ENCODE results near the gene PAX7. TPM values are rescaled to one million over a fixed set of nuclear protein-coding genes. Genes with fewer than 3 reads are reported as not detected.
A peak's percentile ranks its signal among the peaks of the same experiment; 100 is the strongest.

The PAX7 gene
- total and polyA plus RNA-seq, 9 of the 15 experiments (the other 6 are each of a cell fraction or from before 2014, with no cell fraction given): not detected

DNA sequence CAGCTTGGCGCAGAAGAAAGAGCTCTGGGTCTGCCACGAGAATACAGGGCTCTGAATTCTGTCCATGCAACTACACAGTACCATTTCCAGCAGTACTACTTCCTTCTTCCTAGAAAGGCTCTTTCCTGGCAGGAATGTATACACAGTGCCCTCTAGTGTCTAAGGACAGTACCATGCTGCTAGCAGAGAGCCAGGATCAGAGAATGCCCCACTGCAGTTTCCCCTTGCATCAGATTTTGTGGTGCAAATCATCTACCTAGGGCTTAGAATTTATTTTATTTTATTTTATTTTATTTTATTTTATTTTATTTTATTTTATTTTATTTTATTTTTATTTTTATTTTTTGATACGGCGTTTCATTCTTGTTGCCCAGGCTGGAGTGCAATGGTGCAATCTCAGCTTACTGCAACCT lies 50.8 kb downstream of the PAX7 start (continued):
- no peak for TF ChIP-seq ZNF134 (CRISPR knock-in tag; conservative IDR thresholded peaks at IDR 0.05)
- TF ChIP-seq TAF9B (IDR thresholded peaks at IDR 0.05; ENCODE audit: partially characterized antibody): no peak
- no peak for TF ChIP-seq SPI1 (IDR thresholded peaks at IDR 0.05; ENCODE audit: borderline replicate concordance, low read depth, low read length)
- no peak for TF ChIP-seq SNRNP70 (optimal IDR thresholded peaks at IDR 0.05; ENCODE audit: low read depth, low read length)
- TF ChIP-seq PPARD (CRISPR knock-in tag; IDR thresholded peaks at IDR 0.05): 0 out of 2 replicates have a peak, but pooled peaks have one; percentile 17
- TF ChIP-seq HCFC1 (IDR thresholded peaks at IDR 0.05; ENCODE audit: low read depth, low read length): 0 out of 2 replicates have a peak, but pooled peaks have one; percentile 24
- peak; percentile 26 to 86; a peak in 3 of 4 replicates for TF ChIP-seq RAD21 (CRISPR knock-in tag; conservative IDR thresholded peaks at IDR 0.05 in 1 of 2, IDR thresholded peaks at IDR 0.05 in 1 of 2)
- no peak for TF ChIP-seq ZNF77 (CRISPR knock-in tag; IDR thresholded peaks at IDR 0.05)
- TF ChIP-seq ZBTB8A (IDR thresholded peaks at IDR 0.05; ENCODE audit: partially characterized antibody): no peak
- no peak for TF ChIP-seq C11orf30 (IDR thresholded peaks at IDR 0.05; ENCODE audit: low read depth)
- TF ChIP-seq, protein P1, sequence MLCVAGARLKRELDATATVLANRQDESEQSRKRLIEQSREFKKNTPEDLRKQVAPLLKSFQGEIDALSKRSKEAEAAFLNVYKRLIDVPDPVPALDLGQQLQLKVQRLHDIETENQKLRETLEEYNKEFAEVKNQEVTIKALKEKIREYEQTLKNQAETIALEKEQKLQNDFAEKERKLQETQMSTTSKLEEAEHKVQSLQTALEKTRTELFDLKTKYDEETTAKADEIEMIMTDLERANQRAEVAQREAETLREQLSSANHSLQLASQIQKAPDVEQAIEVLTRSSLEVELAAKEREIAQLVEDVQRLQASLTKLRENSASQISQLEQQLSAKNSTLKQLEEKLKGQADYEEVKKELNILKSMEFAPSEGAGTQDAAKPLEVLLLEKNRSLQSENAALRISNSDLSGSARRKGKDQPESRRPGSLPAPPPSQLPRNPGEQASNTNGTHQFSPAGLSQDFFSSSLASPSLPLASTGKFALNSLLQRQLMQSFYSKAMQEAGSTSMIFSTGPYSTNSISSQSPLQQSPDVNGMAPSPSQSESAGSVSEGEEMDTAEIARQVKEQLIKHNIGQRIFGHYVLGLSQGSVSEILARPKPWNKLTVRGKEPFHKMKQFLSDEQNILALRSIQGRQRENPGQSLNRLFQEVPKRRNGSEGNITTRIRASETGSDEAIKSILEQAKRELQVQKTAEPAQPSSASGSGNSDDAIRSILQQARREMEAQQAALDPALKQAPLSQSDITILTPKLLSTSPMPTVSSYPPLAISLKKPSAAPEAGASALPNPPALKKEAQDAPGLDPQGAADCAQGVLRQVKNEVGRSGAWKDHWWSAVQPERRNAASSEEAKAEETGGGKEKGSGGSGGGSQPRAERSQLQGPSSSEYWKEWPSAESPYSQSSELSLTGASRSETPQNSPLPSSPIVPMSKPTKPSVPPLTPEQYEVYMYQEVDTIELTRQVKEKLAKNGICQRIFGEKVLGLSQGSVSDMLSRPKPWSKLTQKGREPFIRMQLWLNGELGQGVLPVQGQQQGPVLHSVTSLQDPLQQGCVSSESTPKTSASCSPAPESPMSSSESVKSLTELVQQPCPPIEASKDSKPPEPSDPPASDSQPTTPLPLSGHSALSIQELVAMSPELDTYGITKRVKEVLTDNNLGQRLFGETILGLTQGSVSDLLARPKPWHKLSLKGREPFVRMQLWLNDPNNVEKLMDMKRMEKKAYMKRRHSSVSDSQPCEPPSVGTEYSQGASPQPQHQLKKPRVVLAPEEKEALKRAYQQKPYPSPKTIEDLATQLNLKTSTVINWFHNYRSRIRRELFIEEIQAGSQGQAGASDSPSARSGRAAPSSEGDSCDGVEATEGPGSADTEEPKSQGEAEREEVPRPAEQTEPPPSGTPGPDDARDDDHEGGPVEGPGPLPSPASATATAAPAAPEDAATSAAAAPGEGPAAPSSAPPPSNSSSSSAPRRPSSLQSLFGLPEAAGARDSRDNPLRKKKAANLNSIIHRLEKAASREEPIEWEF (CRISPR knock-in tag; IDR thresholded peaks at IDR 0.05): no peak
- TF ChIP-seq, protein P2, sequence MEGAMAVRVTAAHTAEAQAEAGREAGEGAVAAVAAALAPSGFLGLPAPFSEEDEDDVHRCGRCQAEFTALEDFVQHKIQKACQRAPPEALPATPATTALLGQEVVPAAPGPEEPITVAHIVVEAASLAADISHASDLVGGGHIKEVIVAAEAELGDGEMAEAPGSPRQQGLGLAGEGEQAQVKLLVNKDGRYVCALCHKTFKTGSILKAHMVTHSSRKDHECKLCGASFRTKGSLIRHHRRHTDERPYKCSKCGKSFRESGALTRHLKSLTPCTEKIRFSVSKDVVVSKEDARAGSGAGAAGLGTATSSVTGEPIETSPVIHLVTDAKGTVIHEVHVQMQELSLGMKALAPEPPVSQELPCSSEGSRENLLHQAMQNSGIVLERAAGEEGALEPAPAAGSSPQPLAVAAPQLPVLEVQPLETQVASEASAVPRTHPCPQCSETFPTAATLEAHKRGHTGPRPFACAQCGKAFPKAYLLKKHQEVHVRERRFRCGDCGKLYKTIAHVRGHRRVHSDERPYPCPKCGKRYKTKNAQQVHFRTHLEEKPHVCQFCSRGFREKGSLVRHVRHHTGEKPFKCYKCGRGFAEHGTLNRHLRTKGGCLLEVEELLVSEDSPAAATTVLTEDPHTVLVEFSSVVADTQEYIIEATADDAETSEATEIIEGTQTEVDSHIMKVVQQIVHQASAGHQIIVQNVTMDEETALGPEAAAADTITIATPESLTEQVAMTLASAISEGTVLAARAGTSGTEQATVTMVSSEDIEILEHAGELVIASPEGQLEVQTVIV (CRISPR knock-in tag; IDR thresholded peaks at IDR 0.05; ENCODE audit: borderline replicate concordance): no peak
- peak; percentile 92 for TF ChIP-seq GABPA (tag; conservative IDR thresholded peaks at IDR 0.05; ENCODE audit: low read depth)
- TF ChIP-seq CCAR2 (IDR thresholded peaks at IDR 0.05; ENCODE audit: low read depth, low read length): no peak
- TF ChIP-seq TEAD4 (IDR thresholded peaks at IDR 0.05; ENCODE audit: low read length): peak; percentile 71
- no peak for TF ChIP-seq TEAD4 (CRISPR knock-in tag; IDR thresholded peaks at IDR 0.05; ENCODE audit: borderline replicate concordance)
- no peak for TF ChIP-seq SUPT5H (IDR thresholded peaks at IDR 0.05)
- no peak for TF ChIP-seq POLR2AphosphoS5 (IDR thresholded peaks at IDR 0.05; ENCODE audit: control insufficient read depth, insufficient read depth, low read depth, low read length)
- no peak for TF ChIP-seq ARID1B (IDR thresholded peaks at IDR 0.05)
- no peak for TF ChIP-seq RBM22 (IDR thresholded peaks at IDR 0.05; ENCODE audit: low read depth, low read length, poor library complexity, severe bottlenecking)
- TF ChIP-seq GTF2B (IDR thresholded peaks at IDR 0.05; ENCODE audit: extremely low read depth, insufficient read length): no peak
